Ovary (tissue), 3 donors: ENCODE results near the gene TSHZ2.

Source experiments
- EP300 ChIP-seq: sonication (generic); formaldehyde crosslinking; IDR thresholded peaks from one replicate; pipeline ENCODE4 v1.6.1; 2017; ENCODE audit warnings: antibody characterized with exemption
- POLR2A ChIP-seq: fragments of 450-650 bp; IDR thresholded peaks from one replicate; pipeline ENCODE4 v1.6.1; 2017; ENCODE audit warnings: antibody characterized with exemption, mild to moderate bottlenecking, moderate library complexity
- TF ChIP-seq, protein P1 (sequence below), 3 donors: fragments of 450-650 bp in 2 of 3; fragments of 200-600 bp in 1 of 3; IDR thresholded peaks; one replicate each; pipeline versions ENCODE4 v1.5.1 to v1.8.0; 2016 to 2022; ENCODE audit warnings: antibody characterized with exemption in 3 of 3, mild to moderate bottlenecking in 1 of 3
- donor health status: DM: no; HTN: no; CAD: no.

- TF ChIP-seq POLR2A (no peak), EP300 (no peak)
- TF ChIP-seq, protein P1, sequence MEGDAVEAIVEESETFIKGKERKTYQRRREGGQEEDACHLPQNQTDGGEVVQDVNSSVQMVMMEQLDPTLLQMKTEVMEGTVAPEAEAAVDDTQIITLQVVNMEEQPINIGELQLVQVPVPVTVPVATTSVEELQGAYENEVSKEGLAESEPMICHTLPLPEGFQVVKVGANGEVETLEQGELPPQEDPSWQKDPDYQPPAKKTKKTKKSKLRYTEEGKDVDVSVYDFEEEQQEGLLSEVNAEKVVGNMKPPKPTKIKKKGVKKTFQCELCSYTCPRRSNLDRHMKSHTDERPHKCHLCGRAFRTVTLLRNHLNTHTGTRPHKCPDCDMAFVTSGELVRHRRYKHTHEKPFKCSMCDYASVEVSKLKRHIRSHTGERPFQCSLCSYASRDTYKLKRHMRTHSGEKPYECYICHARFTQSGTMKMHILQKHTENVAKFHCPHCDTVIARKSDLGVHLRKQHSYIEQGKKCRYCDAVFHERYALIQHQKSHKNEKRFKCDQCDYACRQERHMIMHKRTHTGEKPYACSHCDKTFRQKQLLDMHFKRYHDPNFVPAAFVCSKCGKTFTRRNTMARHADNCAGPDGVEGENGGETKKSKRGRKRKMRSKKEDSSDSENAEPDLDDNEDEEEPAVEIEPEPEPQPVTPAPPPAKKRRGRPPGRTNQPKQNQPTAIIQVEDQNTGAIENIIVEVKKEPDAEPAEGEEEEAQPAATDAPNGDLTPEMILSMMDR (IDR thresholded peaks at IDR 0.05): no peak
Observed at GRCh38 chr20:53170196-53170595, 198.0 kb downstream of the TSHZ2 start.
